HG02852 (cell line): ENCODE results near the gene LRCH1.

Source experiments
- ATAC-seq: cut with Tn5 transposase; IDR thresholded peaks from one replicate; pipeline ENCODE4 v1.9.1; 2021; ENCODE audit warnings: mild to moderate bottlenecking, moderate library complexity; ENCODE audit not compliant: unreplicated experiment

Gene LRCH1

DNA sequence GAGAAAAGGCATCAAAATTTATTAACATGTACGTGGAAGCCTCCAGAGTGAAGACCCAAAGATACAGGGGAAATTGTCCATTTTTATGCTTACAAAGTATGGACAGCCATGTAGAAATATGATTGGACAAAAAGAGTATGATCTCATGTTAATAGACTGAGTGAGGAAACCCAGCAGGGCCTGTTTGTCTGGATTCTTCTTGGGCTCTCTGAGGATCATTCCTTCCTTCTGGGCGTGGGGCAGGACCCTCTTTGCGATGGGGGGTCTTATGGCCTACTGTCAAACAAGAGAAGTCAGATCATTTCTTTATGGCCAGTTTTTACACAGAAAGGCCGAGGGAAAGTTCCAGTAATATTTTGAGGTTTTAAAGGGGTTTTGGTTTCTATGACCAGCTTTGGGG is 133.2 kb downstream of the LRCH1 start:
- no peak for ATAC-seq

DNA sequence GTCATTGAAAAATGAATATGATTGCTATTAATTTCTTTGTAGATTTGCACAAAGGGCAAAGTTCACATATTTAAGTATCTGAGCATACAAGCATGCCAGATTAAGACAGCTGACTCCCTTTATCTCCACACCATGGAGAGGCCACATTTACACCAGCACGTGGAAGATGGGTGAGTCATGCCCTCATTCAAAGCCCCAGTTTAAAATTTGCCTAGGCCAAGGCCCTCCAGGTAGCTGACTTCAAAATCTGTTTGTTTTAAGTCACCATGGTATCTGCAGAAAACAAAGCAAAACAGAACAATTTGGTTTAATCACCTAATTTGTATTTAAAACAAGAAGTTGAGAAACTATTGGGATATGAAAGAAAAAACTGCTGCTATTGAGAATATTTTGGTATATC is 134.8 kb downstream of the LRCH1 start:
- no peak for ATAC-seq

DNA sequence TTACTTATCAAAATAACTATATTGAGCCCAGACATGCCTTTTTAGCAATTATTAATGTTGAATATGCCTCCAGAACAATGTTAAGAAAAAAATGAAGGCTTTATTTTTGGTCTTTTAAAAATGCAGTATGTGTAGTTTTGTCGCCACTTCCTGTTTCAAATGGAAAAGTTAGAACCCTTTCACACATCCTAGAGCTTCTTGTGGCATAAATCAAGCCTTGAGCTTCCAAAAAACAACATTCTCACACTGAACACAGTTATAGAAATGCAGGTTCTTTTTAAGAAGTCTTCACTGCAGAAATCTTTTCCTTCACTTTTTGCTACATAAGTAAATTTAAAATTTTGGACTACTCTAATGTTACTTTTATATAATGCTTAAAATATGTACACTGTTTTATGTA is 135.3 kb downstream of the LRCH1 start:
- no peak for ATAC-seq

DNA sequence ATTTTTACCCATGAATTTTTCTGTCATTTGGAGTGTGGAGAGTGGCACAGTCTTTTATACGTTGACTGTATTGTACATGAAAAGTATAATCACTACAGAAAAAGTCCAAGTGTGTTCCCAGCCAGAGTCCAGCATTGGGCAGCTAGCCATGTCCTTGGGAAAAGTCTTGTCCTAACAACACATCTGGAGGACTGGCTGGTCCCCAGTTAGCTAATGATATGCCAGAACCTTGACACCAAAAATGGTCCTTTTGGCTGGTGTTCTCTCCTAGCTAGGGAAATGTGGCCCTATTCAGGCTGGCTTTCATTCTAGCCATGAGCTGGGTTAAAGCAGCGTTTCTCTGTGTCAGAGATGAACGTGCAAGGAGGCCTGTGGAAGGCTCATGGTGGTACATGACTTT is 145.0 kb downstream of the LRCH1 start:
- no peak for ATAC-seq

DNA sequence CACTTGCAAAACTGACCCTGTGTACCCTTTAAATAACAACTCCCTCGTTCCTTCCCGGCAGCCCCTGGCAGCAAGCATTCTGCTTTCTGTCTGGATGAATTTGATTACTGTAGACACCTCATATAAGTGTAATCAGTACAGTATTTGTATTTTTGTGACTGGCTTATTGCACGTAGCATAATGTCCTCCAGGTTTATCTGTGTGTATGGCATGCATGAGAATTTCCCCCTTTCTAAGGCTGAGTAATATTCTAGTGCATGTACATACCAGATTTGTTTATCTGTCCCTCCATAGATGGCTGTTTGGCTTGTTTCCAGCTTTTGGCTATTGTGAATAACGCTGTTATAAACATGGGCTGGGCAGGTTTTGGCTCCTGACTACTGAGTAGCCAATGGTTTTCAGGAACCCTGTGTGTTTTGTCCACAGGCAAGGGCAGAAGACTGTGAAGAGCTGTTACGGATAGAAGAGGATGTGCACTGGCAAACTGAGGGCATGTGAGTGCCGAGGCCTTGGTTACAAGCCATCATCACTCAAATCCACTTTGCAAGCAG is 146.0 kb downstream of the LRCH1 start:
- ATAC-seq: no peak

DNA sequence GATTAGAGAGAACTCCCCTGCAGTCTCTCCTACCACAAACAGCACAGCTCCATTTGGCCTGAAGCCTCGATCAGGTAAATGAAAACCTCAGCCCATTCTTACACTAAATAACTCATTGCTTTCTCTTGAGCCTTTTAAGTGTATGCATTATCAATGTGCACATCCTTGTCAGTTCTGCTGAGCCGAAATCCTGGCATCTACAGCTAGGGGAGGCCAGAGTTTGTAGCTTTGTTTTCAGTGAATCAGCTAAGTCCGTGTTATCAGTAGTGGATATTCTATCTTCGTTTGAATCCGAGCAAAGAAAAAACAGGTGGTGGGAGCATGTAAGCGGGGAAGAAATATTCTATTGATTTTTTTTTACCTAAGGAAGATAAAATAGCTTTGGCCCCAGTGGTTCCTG is 159.6 kb downstream of the LRCH1 start:
- no peak for ATAC-seq

DNA sequence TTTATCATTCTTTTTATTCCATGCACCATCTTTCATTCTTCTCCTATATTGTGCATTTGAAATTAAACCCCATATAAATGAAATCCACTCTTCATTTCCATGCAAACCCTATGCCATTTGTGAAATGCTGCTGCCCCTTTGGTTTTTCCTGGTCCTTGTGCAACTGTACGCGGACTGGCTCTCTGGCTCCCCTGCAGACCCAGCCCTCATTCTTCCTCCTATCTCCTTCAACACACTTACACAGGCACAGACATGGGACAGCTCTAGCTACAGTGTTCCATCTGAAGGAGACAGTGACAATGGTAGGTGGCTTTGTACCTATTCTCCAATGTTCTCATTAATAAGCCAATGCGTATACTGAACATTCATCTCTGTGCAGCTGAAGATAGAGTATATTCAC is 162.4 kb downstream of the LRCH1 start:
- ATAC-seq: no peak

DNA sequence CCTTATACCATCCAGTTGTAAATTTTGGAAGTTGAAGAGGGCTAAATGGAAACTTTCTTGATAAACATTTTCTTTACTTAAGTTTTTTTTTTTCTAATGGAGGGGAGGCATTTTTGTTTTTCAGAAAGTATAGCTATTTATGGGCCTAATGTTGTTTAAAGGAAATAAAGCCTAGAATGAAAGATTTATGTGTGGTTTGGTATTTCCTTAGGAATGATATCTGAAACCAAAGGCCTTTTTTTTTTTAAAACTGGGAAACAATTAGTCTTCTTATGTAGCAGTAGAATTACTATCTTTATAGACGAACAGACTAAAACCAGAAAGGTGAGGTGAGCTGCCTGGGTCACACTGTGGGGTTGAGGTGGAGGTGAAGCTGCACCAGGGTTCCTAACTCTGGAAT is 163.9 kb downstream of the LRCH1 start:
- no peak for ATAC-seq

DNA sequence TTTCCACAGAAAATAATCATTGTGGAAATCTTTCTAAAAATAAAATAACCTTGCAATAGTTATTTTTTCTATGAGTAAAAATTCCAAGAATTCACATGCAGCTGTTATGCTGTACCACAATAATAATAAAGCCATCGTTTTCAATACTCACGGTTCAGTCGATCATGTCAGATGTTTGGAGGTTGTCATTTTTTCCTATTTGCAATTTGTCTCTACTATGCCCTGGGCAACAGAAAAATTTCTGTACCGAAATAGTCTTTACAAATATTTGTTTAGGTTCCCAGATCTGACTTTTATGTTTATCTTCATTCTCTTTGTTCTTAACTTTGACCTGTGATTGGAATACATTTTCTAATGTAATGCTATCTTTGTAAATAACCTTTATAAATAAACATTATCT is 164.3 kb downstream of the LRCH1 start:
- ATAC-seq: no peak

DNA sequence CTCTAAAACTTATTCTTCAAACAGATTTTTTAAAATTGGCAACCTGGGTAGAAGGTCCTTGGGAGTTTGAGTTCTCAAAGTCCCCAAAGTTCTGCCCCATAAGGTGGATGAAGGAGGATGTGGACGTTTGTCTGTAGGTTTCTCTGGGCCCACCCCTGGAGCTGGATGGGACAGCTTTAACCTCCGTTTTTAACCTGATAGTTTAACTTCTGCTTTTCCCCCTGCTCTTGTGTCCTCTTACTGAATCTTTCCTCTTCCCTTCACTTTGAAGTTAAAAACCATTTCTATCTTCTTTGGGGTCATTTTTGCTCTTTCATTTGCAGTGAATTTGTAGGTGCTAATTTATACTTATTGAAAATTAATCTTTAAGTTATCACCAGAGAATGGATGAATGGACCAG is 164.9 kb downstream of the LRCH1 start:
- no peak for ATAC-seq

DNA sequence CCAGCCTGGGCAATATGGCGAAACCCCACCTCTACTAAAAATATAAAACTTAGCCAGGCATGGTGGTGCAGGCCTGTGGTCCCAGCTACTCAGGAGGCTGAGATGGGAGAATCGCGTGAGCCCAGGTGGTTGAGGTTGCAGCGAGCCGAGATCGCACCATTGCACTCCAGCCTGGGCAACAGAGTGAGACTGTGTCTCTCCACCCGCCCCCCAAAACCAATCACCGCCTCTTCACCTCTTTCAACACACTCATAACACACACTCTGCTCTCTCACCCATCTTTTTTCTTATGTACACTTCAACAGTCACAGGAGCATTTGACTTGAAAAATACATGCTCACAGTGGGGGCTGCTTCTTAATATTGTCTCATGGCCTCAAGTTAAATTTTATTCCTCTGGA is 167.2 kb downstream of the LRCH1 start:
- peak; percentile 92 for ATAC-seq

DNA sequence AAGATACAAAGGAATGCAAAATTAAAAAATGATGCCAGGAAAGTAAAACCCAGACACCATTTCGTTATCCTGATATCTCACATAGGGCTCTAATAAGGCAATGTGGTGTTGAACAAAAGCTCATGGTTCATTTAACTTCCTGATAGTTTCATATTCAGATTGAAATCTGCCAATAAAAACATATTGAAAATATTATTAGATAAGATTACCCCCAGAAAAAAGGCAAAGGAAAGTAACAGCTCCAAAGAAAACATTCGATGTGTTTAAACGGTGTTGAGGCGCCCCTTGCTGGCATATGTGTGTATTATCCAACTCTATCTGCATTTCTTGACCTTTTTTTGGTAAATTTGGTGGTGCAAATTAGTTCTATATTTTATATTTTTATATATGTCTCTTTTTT is 168.1 kb downstream of the LRCH1 start:
- no peak for ATAC-seq

DNA sequence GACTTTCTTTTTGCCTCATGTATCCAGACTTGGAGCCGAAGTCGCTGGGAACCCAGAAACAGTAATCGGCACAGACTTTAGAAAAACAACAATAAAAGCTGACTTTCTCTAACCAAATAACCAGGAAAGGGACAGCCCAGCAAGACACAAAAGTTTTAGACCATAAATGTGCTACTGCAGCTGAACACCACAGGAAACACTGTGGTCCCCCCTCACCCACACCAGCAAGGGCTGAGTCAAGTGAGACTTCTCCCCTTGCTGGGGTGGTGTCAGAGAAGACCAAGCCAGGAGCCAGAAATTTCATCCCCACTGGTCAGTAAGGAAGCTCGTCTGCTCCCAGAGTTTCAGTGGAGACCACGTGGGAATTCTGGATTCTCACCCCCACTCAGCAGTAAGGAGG is 173.4 kb downstream of the LRCH1 start:
- no peak for ATAC-seq

DNA sequence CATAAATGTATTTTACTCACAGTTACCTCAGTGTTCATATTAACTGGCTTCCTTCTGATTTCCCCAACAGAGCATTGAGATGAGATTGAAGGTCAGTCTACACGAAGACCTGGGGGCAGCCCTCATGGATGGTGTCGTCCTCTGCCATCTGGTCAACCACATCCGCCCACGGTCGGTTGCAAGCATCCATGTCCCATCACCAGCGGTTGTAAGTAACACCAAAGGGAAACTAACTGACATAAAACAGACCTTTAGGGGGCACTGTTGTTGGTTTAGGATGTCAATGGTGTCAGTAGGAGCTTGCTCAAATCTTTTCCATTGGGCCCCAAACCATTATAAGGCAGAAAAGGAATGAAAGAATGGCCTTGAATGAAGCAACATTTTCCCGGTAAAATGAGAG is 175.8 kb downstream of the LRCH1 start:
- ATAC-seq: no peak

DNA sequence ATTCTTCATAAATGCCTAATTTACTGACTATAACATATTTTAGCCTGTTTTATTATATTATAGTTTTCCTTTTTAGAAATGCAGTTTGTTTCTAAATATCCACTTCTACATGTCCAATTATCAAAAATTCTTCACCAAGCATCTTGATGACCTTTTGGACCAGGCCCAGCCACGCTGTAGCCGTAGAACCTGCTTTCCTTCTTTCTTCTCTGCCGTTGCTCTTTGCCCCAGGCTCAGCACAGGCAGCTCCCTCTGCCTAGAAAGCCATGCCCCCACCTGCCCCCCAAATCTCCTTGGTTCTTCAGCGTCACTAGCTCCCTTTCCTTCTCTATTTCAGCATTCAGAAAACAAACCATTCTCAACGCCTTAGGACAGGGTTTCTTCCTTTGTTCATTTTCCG is 178.6 kb downstream of the LRCH1 start:
- ATAC-seq: no peak

DNA sequence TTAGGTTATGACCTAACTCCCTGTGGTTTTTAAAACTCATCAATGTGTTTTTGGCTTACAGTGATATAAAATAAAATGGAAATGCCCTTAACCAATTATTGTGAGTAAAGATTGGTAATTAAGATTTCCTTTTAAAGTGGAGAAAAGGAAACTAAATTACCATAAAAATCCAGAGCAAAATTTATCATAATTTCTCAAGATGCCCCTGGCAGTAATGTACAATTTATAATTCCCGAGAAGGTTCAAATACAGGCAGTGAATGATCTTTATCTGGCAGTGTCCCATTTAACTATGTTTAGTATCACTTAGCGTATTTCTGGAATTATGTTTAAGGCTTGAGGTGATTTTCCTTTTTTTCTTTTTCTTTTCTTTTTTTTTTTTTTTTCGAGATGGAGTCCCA is 182.5 kb downstream of the LRCH1 start:
- ATAC-seq: no peak

DNA sequence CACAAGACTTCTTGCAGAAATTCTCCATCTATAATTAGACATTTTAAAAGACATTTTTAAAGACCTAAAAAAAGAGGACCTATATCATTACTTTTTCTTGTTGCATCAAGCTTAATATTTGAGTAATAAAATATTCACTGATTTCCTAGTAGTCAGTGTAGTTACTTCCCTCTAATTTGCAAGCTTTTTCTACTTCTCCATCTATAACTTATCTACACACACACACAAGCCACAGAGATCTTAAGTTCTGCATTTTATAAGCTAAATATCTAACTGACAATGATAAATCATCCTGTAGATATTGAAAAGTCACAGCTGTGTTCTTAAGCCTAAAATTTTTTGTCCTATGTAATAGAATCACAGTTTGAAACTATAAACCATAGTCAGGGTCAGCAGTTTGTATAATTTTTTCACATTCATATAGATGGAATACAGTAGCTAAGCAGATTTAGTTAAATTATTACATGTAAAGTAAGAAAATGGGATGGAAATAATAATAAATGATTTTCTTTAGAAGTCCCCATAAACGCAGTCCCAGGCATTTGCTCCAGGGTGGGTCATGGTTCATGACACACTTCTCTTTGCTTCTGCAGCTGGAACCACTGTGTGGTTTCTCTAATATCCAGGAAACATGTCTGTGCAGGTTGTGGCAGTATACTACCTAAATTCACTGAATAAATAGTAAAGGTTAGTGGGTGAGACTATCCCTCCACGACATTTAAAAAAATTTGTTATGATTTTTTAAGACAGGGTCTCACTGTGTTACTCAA is 183.8 kb downstream of the LRCH1 start:
- ATAC-seq: no peak

DNA sequence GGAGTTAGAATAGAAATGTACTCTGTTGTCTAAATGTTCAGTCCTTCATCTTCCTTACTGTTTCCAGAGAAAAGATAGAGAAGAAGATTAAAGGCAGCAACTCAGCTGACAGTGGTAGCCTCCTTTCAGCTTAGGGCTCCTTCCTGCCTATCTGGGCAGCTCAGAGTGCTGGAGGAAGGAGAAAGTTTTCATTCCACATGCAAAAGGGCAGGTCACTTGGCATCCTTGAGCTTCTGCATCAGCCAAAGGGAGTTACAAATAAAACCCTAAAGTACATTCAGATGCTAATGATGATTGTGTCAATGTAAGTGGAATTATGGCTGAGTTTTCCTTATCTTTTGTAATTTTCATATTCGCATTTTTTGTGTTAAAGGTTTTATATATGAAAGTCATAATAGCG is 185.1 kb downstream of the LRCH1 start:
- no peak for ATAC-seq

DNA sequence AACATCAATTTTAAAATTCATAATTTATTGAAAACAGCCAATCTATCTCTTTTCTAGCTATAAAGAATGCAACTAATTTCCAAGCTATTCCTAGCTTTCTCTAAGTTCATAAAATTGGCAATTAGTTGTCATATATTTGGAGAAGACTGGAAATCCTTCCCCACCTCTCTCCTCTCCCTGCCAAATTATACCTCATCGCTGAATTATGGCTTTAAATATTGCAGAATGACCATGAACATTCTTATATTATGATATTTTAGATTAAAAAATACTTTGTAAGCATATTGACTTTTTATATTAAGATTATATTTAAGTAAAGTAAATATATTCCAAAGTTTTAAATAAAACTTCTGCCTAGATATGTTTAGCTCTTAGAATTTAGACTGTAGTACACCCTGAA is 185.8 kb downstream of the LRCH1 start:
- no peak for ATAC-seq

DNA sequence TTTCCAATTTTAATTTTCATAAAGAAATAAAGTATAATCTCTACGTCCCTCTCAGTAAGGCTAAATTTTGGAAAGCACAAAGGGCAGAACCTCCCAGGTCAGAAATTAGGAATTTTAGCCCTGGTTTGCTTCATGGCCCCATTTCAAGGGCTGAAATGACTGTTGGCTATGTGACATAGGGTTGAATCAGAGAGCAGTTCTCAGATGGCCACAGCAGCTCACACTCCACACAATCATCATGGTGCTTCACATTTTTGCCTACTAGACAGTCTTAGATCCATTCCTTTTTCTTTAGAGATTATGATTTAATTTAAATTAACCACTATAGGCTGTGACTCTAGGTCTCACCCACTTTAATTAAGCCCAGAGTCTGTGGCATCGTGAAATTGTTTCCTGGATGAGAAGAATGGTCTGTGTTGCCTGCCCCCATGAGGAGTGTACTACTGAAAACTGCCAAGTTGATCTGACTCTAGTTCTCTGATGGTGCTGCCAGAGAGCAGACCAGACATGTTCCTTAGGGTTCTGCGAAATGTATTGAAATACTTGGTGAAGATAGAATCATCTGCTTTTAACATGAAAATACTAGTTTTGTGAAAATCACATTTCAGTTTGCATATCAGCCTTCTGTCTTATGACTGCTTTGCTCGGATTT is 186.6 kb downstream of the LRCH1 start:
- no peak for ATAC-seq

DNA sequence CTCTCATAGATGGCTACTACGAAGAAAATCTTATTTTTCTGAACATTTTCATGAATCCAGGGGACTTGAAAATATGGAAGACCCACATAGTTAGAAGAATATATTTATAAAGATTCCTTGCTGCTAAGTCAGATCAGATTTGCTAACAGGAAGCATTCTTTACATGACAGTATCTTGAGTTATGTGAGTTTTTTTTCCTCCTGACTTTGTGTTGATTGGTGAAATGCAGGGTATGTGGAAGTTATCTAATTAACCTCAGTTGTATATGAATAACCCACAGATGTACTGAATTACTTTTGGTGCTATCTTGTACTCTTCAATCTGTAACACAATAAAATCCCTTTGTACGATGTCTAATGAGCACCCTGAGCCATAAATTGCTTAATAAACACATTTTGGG is 190.2 kb downstream of the LRCH1 start:
- ATAC-seq: no peak

DNA sequence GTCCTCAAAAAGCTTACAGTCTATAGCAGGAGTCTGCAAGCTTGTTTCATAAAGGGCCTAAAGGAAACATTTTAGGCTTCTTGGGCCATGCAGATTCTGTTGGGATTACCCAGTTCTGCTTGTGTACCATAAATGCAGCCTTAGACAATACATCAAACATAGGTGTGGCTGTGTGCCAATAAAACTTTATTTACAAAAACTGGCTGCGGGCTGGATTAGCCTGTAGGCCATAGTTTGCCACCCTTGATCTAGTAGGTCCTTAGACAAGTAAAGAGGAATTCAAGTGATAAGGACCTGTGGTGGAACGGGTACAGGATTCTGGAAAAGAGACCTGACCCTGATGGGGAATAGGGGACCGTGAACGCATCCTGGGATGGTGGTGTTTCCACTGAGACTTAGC is 192.1 kb downstream of the LRCH1 start:
- no peak for ATAC-seq

DNA sequence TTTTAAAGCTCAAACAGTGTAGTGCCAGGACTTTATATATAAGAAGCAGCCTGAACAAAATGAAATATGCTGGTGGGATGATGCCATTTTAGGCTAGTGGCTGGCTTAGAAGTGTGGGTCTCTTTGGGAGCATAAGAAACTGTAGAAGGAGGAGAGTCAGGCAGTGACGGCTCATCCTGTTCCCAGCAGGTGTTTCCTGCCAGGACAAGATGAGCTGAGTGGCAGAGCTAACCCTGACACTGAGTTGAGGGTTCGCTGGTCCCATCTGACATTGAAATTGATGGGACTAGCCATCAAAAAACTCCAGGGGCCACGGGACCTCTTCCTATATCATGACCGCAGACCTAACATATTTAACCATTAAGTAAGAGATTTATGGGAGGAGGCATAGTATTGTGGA is 192.7 kb downstream of the LRCH1 start:
- ATAC-seq: no peak
